A673 (cell line): Measurements from ENCODE around the gene MLPH.

Source experiments
- EZH2 ChIP-seq: fragments of 200-600 bp; sonication (generic); IDR thresholded peaks from 2 replicates; pipeline ENCODE4 v1.6.1; 2017; ENCODE audit warnings: borderline replicate concordance, low read depth, mild to moderate bottlenecking, mixed read lengths, antibody characterized with exemption, low read length; ENCODE audit not compliant: poor library complexity, severe bottlenecking
- TF ChIP-seq, protein P1 (sequence below): fragments of 300-800, 200-600 bp; sonication (generic); conservative IDR thresholded peaks from 2 replicates; pipeline ENCODE4 v1.5.1; 2017; ENCODE audit warnings: low read depth, mild to moderate bottlenecking, antibody characterized with exemption, low read length, moderate library complexity, mixed read lengths

DNA sequence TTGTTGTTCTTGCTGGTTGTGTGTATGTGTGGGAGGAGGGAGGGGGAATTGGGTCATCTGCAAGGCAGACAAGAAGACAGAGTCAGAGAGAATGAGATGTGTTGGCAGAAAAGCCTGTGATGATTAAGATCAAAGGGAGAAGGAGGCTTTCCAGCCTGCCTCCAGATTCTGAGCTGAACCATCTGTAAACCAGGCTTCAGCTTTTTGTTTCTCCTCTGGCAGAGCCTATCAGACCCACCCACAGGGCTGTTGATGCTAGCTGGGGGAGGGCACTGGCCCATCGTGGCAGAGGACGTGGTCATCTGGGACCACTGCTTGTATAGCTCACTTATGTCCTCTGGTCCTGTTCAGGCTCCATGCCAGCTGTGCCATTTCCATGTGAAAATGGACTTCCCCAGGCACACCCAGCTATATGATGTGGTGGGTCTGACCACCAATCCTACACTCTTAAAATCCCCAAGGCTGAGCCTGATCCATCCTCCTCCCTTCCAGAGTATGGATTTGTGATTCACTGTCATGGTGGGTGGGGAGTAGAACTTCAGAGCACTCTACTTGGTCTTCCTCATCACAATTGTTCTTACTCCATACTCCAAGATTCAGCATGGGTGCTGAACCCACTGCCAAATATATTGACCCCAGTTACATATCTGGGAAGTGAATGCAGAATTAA is 45.3 kb upstream of the MLPH start:
- TF ChIP-seq, protein P1, sequence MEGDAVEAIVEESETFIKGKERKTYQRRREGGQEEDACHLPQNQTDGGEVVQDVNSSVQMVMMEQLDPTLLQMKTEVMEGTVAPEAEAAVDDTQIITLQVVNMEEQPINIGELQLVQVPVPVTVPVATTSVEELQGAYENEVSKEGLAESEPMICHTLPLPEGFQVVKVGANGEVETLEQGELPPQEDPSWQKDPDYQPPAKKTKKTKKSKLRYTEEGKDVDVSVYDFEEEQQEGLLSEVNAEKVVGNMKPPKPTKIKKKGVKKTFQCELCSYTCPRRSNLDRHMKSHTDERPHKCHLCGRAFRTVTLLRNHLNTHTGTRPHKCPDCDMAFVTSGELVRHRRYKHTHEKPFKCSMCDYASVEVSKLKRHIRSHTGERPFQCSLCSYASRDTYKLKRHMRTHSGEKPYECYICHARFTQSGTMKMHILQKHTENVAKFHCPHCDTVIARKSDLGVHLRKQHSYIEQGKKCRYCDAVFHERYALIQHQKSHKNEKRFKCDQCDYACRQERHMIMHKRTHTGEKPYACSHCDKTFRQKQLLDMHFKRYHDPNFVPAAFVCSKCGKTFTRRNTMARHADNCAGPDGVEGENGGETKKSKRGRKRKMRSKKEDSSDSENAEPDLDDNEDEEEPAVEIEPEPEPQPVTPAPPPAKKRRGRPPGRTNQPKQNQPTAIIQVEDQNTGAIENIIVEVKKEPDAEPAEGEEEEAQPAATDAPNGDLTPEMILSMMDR = no peak
- no peak for TF ChIP-seq EZH2
